HG02870 (cell line): ENCODE data around the gene RASIP1.

Experiments used
- ATAC-seq: cut with Tn5 transposase; IDR thresholded peaks from one replicate; pipeline ENCODE4 v1.9.1; 2021; ENCODE audit warnings: mild to moderate bottlenecking, moderate library complexity; ENCODE audit not compliant: unreplicated experiment

The RASIP1 gene

DNA sequence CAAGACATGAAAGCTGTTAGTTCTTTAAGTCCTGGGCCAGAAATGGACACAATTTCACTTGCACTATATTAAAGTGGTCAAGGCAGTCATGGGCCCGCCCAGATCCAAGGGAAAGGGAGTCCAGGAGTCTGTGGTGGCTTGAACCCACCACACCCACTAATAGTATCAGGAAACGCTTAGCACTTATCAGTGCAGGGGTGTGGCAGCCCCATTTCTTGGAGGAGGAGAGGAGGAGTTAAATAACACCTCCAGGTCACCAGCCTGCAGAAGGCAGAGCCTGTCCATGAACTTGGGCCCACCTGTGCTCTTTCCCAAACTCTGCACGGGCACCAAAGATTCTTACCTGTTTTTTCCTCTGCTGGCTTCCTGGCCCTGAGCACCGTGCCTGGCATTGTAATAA lies 62.2 kb downstream of the RASIP1 start:
- ATAC-seq: no peak

DNA sequence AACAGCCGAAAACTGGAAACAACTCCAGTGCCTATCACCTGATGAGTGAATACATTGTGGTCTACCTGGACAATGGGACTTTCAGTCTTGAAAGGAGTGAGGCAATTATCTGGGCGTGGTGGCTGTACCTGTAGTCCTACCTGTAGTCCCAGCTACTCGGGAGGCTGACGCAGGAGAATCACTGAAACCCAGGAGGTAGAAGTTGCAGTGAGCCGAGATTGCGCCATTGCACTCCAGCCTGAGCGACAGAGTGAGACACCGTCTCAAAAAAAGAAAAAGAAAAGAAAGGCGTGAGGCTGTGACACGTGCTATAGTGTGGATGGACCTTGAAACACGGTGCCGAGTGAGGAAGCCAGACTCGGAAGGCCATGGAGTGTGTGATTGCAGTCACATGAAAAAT lies 63.5 kb downstream of the RASIP1 start:
- no peak for ATAC-seq

DNA sequence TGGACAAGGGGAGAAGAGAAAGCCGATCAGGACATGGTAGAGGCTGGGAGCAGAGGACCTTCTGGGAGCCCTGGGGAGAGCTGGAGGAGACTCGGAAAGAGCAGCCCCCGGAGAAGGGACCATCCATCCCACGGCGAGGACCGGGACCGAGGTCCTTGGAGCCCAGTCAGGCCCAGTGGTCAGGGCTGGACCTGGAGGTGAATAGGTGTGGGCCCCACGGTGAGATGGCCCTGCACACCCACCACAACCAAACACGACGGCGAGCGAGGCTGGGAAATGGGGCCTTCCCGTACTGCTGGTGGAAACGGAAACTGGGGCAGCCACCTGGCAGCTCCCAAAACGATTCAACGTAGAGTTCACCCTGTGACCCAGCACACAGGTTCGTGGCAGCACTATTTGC lies 63.9 kb downstream of the RASIP1 start:
- no peak for ATAC-seq

DNA sequence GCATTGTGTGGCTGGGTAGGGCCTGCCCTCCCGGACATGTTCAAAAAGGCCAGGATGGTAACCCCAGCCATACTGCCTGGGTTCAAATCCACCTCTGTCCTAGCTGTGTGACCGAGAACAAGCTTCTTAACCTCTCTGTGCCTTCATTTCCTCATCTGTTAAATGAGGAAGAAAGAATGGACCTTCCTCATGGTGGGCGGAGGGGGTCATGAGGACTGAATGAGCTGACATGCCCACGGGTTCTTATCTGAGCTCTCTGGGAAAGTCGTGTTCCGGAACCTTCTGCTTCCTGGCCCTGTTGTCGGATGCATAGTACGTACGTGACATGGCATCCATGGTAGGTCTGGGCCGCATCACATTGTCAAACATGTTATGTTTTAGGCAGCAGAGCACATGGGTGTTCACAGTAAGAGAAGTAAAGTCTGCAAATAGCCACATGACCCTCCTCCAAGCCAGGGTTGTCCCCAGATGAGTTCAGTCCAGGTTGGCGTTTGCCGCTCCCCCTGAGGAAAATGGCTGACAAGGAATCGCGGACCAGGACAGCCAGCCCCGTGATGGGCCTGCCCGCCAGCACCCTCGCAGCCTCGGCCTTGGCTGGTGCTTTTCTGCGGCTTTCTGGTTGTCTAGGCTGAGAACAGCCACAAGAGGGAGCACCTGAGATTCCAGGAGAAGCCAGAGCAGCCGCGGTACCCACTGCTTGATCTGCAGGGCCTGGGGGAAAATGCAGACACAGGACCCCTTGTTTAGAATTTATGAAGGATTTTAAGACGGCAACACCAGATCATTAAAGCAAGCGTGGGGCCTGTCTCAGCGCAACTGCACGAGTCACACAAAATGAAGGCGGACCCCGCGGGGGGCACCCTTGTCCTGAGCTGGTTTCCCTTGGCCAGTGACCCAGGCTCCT lies 65.2 kb downstream of the RASIP1 start:
- ATAC-seq: no peak

DNA sequence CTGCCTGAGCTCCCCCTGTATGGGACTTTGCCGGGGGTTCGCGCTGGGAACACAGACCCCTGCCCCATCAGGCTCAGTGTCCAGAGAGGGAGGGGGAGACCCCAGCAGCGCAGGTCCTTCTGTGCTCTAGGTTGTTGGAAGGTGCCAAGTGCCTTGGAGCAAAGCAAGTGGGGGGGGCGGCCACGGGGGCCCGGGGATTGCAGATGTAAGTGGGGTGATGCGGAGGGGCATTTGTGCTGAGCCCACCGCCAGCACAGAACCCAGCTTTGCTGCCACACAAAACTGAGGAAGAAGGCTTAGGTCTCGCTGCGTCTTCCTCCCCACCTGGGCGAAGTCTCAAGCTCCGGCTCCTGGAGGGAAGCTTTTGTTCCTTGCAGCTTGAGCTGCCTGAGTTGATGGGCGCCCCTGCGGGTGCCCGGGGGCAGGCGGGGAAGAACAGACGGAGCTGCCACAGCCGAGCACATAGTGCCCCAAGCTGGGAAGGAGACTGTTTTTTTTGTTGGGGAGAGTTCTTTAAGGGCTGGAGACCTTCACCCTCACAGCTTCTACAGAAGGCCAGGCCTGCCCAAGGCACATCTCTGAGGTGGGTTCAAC lies 66.1 kb downstream of the RASIP1 start:
- no peak for ATAC-seq

DNA sequence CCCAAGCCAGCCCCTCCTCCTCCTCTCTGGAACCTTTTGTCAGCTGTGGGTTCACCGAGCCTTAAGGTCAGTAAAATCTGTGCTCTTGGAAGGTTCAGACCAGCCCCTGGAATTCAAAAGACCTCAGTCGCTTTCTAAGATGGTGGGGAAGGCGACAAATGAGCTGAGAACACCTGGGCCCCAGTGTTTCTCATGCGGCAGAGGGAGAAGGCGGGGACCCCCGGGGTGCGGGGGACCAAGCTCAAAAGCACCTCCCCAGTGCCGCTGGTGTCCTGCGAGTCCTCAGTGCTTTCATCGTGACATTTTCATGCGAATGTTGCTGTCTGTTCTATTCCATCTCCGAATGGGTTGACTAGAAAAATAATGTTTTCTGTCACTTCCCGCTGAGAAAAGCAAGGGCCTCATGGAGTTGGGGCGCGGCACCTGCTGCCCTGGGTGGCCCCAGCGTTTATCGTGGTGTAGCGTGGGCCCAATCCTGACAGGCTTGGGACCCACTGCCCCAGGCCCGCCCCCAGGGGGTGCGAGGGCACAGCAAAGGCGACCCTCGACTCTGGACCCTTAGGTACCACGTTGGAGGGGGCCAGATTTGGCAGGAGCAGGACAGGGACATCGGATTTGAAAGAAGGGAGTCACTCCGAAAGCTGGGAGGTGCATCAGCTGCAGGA lies 66.8 kb downstream of the RASIP1 start:
- no peak for ATAC-seq

DNA sequence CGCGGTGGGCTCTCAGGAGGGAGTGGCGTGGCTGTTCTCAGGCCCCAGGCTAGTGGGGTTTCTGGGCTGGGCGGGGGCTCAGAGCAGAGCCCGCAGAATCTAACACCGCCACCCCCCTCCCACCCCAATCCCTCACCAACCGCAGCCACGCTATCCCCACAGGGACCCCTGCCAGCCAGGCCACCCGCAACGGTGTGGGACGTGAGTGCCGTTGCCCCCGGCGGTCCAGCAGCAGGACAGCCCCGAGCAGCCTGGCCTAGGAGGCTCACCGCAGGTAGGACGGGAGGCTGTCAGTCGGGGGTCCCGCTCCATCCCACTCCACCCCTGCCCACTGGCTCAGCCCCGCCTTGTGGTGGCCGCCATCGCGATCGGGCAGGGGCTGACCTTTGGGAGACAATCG lies 67.4 kb downstream of the RASIP1 start, which contains the start of gene NTN5:
TSS of gene NTN5 (minus strand) at position 24 of the 400 bp plus-strand sequence. CDS start 2,031 bp downstream, outside the sequence.
- ATAC-seq: no peak

DNA sequence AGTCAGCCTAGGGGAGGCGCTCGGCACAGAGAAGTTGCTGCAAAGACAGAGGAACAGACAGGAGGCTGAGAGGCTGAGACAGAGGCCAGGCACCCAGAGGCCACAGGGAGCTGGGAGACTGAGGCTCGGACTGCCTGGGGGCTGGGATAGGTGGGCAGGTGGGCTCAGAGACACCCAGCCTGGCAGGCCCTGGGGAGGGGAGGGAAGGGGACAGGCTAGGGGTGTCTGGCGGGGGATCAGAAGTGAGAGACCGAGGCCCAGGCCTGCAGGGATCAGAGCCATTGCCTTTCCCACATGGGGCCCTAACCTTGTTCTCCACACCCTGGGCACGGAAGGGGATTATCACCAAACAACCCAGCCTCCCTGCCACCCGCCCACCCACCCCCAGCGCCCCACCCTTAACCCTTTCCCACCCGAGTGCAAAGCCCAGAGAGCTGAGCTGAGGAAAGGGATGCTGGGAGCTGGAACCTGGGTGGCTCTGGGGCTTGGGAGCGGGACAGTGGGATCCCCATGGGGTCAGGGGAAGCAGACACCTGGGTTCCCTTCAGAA lies 68.9 kb downstream of the RASIP1 start:
- ATAC-seq: no peak

DNA sequence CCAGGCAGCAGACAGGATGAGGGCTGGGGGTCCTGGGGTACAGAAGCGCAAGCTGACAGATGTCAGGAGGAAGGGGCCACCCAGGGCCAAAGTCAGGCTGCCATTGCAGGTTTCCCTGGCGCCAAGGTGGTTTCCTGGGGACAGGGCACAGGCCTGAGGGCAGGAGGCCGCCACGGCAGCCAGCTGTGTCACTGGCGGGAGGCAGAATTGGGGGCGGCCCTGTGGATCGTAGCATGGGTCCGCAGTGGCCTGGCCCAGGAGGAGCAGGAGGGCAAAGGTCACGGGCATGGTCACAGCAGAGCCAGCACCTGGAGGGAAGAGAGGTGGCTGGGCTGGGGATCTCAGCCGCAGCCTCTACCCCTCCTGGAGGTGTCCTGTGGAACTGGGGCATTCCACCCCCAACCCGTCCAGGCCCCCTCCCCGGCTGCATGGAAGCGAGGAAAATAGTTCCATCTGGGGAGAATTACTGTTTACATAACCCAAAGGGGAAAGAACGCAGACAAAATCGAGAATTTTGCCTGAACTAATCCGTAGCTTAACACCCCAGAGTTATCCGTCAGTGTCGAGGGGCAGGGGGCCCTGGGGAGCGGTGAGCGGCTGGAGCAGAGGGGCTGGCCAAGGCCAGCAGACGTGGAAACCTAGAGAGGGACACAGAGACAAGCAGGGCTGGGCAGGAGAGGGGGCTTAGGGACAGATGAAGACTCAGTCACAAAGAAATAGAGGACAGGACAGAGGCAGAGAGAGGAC lies 69.5 kb downstream of the RASIP1 start:
- ATAC-seq: no peak
